ENCODE data around the gene EDN1.

Gene EDN1

DNA sequence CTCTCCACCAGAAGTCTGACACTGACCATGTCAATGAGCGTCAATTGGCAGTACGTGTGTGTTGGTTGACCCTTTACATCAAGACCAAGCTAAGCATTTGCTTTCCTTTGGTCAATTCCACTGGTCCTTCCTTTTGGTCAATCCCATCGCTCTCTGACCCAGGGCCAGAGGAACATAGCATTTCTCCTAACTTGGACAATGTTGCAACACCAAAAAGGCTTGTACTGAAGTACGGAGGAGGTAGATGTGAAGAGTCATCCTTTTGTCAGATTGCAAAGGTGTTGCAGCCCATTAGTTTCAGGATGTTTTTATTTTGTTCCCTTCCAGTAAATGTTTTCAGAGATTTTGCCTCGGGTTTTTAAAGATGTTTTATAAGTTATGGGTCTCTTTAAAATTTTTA is 24.6 kb downstream of the EDN1 start:
- TF ChIP-seq POLR2AphosphoS5 (IDR thresholded peaks at IDR 0.05; ENCODE audit: low read depth) (no peak), SPI1 (IDR thresholded peaks at IDR 0.05; ENCODE audit: borderline replicate concordance, low read depth) (no peak), REST (IDR thresholded peaks at IDR 0.05; ENCODE audit: insufficient replicate concordance, low read depth) (no peak), GABPA (IDR thresholded peaks at IDR 0.05; ENCODE audit: low read depth) (no peak)
- TF ChIP-seq, protein P1, sequence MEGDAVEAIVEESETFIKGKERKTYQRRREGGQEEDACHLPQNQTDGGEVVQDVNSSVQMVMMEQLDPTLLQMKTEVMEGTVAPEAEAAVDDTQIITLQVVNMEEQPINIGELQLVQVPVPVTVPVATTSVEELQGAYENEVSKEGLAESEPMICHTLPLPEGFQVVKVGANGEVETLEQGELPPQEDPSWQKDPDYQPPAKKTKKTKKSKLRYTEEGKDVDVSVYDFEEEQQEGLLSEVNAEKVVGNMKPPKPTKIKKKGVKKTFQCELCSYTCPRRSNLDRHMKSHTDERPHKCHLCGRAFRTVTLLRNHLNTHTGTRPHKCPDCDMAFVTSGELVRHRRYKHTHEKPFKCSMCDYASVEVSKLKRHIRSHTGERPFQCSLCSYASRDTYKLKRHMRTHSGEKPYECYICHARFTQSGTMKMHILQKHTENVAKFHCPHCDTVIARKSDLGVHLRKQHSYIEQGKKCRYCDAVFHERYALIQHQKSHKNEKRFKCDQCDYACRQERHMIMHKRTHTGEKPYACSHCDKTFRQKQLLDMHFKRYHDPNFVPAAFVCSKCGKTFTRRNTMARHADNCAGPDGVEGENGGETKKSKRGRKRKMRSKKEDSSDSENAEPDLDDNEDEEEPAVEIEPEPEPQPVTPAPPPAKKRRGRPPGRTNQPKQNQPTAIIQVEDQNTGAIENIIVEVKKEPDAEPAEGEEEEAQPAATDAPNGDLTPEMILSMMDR (IDR thresholded peaks at IDR 0.05; ENCODE audit: insufficient read depth, low read length) = no peak
- Histone ChIP-seq H3K27ac (replicated peaks) (no peak overlapping the region), H3K27me3 (ENCODE audit: insufficient read depth, poor library complexity, severe bottlenecking) (peaks cover 2% of the 10 kb centered on the region)

GRCh38 chr6:12315292-12316081 is 25.3 kb downstream of the EDN1 start:
- Histone ChIP-seq H3K27me3 (ENCODE audit: insufficient read depth, poor library complexity, severe bottlenecking) (peaks cover 2% of the 10 kb centered on the region), H3K4me3 (replicated peaks; ENCODE audit: insufficient read depth, low read length) (no peak overlapping the region), H3K27ac (replicated peaks) (no peak overlapping the region)
- TF ChIP-seq REST (IDR thresholded peaks at IDR 0.05; ENCODE audit: insufficient replicate concordance, low read depth) = no peak
- no peak for TF ChIP-seq SPI1 (IDR thresholded peaks at IDR 0.05; ENCODE audit: borderline replicate concordance, low read depth)
- TF ChIP-seq, protein P1 (IDR thresholded peaks at IDR 0.05; ENCODE audit: insufficient read depth, low read length) = no peak
- no peak for TF ChIP-seq GABPA (IDR thresholded peaks at IDR 0.05; ENCODE audit: low read depth)
- TF ChIP-seq POLR2AphosphoS5 (IDR thresholded peaks at IDR 0.05; ENCODE audit: low read depth) = no peak
- DNase-seq (ENCODE audit: low read depth in 1 of 2, low spot score in 1 of 2) = no peak

More for the DNA sequence above, 24.6 kb downstream of the EDN1 start:
- no peak overlapping the region for H3K4me3 ChIP-seq (replicated peaks; ENCODE audit: insufficient read depth, low read length)
- DNase-seq (ENCODE audit: low read depth in 1 of 2, low spot score in 1 of 2) = no peak

GRCh38 chr6:12318749-12319148 is 28.6 kb downstream of the EDN1 start:
- Histone ChIP-seq H3K27ac (replicated peaks) (no peak overlapping the region), H3K27me3 (ENCODE audit: insufficient read depth, poor library complexity, severe bottlenecking) (no peaks in the 10 kb centered on the region), H3K4me3 (replicated peaks; ENCODE audit: insufficient read depth, low read length) (no peak overlapping the region)

More at GRCh38 chr6:12318749-12319148, 28.6 kb downstream of the EDN1 start:
- DNase-seq (ENCODE audit: low read depth in 1 of 2, low spot score in 1 of 2) = no peak
- TF ChIP-seq REST (IDR thresholded peaks at IDR 0.05; ENCODE audit: insufficient replicate concordance, low read depth) (no peak), SPI1 (IDR thresholded peaks at IDR 0.05; ENCODE audit: borderline replicate concordance, low read depth) (no peak), POLR2AphosphoS5 (IDR thresholded peaks at IDR 0.05; ENCODE audit: low read depth) (no peak), GABPA (IDR thresholded peaks at IDR 0.05; ENCODE audit: low read depth) (no peak)
- TF ChIP-seq, protein P1 (IDR thresholded peaks at IDR 0.05; ENCODE audit: insufficient read depth, low read length) = no peak

All from HL-60 (cell line).